HL-60/S4 treated with retinoic acid at 250 ng/mL for 4 days and 3 days (cell line): ENCODE data around the gene TRUB1.
"Not testable (repeated sequence)": the region's sequence is repeated elsewhere in the genome, so short reads cannot be mapped to it uniquely, and the experiment has no call there.

ENCODE experiments used
- in situ Hi-C: fragments of 300-500 bp; cut with MboI; formaldehyde crosslinking; loops from 2 replicates; pipeline ENCODE4 v1.7.0; 2022; ENCODE audit warnings: low sequenced_read_pairs

TRUB1 gene

DNA sequence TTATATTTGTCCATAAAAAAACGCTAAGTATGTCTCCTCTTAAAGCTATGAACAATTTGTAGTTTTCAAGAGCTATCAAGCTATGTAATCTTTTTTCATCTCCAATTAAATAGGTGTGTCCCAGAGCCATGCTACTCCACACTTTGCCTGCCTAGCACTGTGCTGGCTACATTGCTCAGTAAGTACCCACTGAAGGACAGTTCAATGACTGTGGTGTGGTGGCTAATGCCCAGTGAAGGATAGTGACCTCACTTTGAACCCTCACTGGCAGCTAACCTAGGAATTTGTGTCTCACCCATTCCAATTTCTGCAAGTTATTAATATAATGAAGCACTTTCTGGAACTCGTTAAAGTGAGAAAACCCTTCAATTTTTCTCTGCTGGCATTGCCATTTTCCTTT is 14.4 kb upstream of the TRUB1 start:
- in situ Hi-C loops = no loop called here

DNA sequence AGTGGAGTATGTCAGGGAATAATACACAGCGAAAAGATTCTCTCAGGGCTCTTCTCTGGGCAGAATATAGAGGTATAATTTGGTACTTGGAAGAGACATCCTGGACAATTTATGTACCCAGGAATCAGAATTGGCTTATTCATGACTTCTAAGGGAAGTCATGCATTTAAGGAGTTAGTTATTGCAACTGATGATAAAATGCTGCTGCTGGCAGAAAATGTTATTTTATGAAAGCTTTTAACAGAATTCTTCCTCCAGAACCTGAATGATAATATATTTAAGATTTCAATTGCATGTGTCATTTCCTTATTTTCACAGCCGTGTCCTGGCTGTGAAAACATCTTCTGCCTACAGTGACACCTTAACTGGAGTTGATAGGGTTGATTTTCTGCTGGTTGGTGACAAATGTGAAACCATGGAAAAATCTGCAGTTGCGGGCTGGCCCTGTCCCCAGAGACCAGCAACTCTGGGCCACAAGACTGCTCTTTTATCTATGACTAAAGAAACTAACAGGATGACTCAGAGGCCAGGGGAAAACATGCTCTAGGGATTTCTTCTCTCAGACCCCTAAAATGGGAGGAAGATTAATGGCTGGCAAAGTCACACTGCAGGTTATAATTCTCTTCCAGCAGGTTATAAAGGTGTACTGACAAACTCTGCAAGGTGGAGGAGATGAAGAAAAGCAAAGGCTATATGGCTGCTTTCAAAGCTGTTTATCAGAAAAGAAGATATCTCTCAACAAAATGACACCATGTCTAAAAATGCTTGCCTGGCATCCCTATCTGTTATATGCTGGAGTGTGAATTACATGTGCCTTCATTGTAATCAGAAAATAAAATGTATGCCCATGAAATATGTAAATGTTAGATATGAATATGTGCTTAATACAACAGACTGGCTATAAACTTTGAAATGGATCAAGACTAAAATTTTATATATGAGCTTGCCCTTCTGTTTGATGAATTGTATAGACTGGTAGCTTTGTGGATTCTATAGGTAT is 12.1 kb upstream of the TRUB1 start:
- in situ Hi-C loops = no loop called here

DNA sequence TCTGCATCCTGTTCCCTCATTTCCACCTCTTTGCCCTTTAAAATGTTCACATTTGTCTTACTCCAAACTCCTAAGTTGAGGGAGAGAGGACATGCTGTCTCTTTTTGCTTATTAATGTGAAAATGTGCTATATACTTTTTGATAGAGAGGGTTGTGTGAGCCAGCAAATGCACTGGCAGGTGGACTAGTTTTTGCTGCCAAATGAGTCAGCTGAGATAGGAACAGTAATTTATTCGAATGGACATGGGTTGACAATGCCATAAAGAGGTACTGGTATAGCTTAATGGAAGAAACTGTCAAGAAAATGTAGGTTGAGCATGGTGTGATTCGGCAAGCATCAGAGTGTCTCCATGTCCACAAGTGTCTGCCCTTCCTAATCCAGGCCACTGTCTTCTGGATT is 9.2 kb upstream of the TRUB1 start:
- in situ Hi-C loops = no loop called here

DNA sequence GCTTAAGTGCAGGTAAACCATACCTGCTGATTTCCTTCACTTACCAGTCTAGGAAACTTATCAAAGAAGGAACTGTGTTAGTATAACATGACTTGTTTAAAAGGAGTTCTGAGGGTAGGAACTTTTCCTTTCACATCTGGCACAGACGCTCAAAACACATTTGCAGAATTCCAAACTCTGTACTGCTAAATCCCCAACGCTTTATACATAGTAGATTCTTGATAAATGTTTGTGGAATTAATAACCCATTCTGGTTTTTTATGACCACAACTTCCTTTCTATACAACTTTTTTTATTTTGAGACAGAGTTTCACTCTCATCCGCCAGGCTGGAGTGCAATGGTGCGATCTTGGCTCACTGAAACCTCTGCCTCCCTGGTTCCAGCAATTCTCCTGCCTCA is 7.7 kb upstream of the TRUB1 start:
- in situ Hi-C loops = no loop called here

DNA sequence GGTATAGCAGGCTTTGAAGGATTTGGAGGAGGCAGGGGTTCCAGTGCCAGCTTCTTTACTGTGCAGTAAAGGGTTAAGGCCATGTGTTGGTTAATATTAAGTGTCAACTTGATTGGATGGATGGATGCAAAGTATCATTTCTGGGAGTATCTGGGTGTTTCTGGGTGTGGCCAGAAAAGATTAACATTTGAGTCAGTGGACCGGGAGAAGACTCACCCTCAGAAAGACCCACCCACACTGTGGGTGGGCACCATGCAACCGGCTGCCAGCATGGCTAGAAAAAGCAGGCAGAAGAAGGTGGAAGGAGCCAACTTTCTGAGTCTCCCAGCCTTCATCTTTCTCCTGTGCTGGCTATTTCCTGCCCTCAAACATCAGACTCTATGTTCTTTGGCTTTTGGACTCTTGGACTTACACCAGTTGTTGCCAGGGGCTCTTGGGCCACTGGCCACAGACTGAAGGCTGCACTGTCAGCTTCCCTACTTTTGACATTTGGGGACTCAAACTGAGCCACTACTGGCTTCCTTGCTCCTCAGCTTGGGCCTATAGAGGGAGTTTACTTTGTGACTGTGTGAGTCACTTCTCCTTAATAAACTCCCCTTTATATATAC is 6.8 kb upstream of the TRUB1 start:
- in situ Hi-C loops = no loop called here

DNA sequence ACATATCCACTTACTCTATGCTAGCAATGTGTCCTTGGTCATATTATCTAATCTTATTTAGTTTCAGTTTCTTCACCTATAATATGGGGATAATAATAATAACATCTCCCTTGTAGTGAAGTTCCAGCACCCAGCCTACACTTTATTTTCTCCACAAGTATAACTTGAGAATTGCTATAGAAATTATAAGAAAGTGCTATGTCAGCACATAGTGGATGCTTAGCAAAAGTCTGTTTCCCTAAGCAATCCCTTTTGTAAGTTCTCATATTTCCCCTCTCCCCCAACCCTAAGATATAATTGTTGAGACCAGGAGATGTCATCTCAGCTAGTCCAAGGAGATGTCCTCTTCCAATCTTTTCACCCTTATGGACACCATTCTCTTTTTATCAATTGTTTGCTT is 5.8 kb upstream of the TRUB1 start:
- in situ Hi-C loops = no loop called here

DNA sequence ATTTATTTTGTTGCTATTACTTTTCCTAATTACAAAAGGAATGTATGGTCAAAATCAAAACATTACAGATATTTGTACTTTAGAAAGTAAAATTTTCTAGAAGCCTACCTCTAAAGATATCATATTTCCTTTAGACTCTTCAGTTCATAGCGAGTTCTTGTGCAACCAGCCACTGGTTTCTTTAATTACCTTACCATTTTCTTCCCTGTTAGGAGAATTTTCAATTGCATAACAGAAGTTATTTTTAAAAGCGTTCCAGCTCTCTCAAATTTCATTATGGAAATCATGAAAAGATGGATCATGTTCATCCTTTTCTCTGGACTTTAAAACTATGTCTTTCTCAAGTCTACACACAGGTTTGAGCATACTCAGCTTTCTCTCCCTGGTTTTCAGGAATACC is 5.0 kb upstream of the TRUB1 start:
- in situ Hi-C loops = no loop called here

DNA sequence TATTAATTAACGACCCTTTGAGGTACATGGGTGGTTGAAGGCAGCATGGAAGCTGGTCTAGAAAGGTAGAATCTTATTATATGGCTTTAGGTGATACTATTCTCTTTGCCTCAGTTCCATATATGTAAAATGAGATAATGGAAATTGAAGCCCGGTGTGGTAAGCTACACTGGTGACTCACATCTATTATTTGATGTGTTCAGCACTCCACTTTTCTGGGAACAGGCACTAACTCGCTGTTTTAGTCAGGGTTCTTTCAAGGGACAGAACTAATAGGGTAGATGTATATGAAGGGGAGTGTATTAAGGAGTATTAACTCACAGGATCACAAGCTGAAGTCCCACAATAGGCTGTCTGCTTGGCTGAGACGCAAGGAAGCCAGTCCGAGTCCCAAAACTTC is 4.4 kb upstream of the TRUB1 start:
- in situ Hi-C loops = no loop called here

DNA sequence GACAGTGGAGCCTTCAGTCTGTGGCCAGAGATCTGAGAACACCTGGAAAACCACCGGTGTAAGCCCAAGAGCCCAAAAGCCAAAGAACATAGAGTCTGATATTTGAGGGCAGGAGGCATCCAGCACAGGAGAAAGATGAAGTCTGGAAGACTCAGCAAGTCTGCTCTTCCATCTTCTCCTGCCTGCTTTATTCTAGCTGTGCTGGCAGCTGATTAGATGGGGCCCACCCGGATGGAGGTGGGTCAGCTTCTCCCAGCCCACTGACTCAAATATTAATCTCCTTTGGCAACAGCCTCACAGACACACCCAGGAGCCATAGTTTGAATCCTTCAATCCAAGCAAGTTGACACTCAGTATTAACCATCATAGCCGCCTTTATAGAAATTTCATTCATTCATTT is 4.0 kb upstream of the TRUB1 start:
- in situ Hi-C loops = not testable (repeated sequence)

DNA sequence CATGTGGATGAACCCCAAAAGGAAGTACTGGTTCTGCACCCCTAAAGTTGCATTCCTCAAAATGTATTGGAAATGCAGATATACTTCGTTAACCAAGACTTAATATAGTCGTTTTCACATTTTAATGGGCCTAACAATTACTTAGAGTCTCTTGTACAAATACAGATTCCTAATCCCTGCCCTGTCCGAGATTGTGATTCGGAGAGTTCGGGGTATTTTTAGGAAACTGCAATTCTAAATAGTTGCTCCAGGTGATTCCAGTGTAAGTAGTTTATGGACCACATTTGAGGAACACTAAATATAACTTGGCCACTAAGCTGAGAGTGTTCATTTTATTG is 830 bp downstream of the TRUB1 start:
- in situ Hi-C loops = no loop called here

DNA sequence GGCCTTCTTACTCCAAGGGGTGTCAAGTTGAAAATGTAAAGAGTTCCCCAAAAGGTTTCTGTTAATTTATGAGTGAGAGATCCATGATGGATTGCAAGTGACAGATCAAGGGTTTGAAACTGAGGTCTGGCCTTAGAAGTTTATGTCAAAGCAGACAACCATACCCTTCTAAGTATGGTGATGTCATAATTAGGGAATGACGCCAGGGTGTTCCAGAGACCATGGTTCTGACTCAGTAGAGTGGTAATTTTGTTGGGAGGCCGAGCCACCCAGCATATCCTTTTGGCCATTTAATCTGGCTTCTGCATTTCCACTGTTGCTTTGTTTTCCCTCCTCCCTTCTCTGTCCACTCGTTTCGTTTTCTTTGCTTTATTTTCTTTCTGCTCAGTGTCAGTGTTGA is 2.7 kb downstream of the TRUB1 start:
- in situ Hi-C loops = no loop called here

DNA sequence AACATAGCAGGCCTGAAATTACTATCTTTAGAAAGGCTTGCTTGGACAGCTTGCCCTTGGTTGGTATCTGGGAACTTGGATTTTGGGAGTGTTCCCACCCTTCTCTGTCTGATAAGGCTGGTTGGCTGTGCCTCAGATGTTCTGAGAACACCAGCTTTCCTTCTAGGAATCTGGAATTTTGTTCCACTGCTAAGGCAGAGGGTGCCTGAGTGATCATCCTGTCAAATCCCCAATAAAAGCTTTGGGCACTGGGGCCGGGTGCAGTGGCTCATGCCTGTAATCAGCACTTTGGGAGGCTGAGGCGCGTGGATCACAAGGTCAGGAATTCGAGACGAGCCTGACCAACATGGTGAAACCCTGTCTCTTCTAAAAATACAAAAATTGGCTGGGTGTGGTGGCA is 5.0 kb downstream of the TRUB1 start:
- in situ Hi-C loops = no loop called here

DNA sequence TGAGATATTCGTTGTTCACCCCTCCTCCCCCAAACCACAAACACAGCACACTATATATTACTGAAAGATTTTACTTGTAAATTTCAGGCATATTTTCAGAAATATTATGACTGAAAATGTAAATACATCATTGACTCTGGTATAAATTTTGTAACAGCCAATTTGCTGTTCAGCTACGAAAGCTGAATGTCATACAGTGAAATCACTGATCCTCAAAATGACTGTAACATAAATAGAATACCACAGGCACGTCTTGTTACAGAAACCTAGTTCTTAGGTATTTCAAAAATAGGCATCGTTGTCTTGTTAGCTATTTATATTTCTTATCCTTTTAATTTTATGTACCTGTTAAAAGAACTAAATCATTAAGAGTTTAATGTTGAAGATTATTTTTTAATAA is 15.1 kb downstream of the TRUB1 start:
- in situ Hi-C loops = no loop called here

DNA sequence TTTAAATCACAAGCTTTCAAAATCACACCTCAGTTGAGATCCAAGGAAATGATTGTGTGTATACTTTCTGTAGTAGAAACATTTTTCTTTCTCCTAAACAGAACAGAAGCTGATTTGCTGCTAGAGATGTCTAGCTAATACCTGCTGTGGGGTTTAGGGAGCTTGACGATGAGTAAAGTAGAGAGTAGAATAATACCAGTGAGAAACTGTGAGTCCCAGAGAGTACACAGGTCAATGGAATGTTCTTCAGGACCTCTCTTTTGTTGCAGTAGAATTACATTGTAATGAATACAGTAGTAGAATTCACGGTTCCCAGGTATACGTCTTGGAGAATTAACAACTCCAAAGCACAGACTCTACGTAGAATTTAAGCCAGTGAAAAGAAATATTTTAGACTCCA is 18.0 kb downstream of the TRUB1 start:
- in situ Hi-C loops = no loop called here

DNA sequence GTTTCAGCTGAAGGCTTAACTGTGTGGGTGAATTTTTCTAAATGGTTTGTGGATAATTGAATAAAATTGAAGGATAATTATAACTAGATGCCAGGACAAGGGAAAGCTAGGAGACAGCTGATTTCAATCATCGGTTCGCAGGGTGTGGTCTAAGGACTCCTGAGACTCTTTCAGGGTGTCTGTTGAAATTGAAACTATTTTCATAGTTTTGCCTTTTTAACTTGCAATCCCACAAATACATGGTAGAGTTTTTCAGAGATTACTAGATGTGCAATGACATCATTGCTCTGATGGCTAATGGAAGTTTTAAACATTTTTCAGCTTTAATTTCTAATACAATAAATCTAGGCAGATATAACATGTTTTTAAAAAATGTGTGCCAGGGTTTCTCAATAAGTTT is 18.5 kb downstream of the TRUB1 start:
- in situ Hi-C loops = no loop called here

DNA sequence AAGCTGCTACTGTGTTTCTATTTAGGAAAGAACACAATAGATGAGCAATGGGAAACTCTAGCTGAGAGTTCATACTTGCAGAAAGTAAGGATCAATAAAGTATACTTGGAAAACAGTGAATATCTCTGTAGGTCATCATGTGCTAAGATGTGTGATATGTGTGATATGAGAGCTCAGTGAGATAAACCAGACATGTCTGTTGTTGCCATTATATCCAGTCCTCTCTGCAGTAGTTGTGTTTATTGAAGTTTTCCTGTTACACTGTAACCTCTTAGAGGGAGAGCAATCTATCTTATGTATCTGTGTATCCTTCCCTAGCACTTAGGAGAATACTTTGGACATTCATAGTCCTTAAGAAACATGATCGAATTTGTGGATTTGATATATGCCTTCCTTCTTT is 19.1 kb downstream of the TRUB1 start:
- in situ Hi-C loops = no loop called here

DNA sequence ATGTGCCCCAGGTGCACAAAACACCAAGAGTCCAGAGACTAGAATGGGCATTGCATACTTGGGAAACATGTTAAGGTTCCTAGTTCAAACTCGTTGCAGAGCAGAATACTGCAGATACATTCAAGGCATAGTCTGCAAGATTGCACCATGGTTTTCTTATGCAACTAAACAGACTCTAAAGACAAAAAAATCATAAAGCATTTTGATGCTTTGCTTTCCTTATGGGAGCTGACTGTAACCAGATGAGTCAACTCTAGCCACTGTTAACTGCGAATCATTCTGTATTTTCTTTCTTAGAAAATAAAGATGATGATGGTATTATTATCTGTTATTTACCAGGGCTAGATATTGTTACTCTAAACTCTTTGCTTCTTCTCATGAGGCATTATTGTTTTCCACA is 19.7 kb downstream of the TRUB1 start:
- in situ Hi-C loops = no loop called here

DNA sequence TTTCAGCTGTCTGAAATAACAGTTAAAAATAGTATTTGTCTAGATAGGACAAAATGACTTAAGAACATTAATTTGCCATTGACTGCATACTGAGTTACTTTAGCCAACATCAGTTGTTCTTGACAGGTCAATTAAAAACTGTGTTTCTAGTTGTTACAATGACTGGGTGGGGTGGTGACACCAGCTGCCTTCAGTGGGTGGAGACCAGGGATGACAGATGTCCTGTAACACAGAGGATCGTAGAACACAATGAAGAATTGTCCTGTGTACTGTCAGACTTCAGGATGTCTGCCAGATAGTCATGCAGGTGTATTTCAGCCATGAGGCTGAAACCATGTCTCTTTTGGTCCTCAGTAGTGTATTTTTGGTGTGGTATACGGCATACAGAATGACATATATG is 24.4 kb downstream of the TRUB1 start:
- in situ Hi-C loops = no loop called here

DNA sequence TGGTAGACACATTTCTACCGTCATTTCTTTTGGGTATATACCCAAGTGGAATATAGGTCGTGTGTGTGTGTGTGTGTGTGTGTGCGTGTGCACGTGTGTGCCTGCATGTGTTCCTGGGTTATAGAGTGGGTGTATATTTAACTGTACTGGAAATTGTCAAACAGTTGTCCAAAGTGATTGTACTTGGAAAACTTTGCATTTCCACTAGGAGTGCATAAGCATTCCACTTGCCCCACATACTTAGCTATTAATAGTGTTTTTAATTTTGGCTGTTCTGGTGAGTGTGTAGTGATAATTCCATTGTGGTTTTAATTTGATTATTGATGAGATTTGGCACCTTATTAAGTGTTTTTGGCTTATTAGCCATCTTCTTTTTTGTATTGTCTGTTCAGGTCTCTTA is 25.9 kb downstream of the TRUB1 start:
- in situ Hi-C loops = no loop called here

DNA sequence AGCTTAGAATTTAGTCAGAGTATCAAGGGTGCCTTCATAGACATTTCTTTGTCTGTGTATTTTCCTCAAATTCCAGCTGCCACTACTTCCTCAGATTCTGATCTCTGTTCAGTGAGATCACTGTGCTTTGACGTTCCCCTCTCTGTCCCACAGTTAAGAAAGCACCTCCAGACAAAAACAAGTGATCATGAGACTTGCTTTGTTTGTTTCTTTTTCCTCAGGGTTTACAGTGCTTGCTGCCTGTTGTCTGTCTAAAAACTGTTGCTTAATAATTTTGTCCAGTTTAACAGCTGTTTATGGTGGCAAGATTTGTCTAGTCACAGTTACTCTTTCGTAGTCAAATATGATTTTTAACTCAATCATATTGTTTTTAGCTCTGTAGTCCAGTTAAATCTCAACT is 29.1 kb downstream of the TRUB1 start:
- in situ Hi-C loops = no loop called here

DNA sequence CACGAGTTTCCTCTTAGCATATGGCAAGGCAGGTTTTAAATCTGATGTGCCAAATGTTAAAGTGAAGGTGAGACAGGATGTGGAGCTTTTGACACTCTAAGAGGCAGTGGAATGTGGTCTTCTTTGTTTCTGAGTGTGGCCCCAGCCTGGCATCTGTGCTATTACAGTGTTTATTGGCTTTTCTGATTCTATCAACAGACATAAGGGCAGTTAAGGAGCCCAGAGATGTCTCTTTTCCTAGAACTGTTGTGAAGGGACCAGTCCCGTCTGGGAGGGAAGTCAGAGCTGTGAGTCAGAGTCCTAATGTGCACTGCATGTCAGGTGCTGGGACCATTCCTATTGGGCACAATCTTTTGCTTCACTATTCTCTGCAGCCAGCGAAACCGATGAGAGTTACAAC is 32.5 kb downstream of the TRUB1 start:
- in situ Hi-C loops = no loop called here

DNA sequence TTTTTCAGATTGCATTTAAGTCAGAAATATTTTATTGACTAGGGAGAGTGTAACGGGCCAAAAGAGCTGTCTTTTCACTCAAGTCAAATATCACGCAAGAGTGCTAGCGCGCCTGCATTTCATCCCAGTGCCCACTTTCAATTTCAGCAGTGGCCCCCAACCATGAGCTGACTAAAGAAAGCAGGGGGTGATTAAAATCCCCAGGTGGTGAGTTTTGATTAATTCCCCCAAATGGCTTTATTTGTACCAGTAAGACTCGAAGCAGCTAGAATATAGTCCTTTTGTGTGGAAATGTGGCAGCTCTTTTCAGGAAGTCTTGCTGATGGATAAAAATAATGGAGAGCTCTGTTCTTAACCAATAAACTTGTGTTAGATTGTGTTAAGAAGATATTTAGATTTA is 35.3 kb downstream of the TRUB1 start:
- in situ Hi-C loops = no loop called here

DNA sequence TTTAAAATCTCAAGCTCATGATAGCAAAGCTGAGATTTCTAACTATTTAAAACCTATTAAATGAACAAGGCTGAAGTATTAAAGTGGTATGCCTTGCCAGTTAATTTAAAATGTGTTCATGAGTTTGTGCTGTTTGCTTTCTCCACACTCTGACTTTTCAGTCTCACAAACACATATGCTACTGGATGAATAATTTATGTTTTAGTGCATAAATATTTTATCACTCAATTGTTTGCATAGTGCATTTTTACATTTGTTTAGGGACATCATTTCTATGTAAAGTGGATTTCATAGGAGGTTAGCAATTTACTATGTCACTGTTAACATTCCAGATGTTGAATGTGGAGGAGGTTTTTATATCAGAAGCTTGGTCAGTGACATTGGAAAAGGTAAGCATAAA is 36.0 kb downstream of the TRUB1 start:
- in situ Hi-C loops = no loop called here
